ENCODE data around the gene ADAMTS12.

Gene ADAMTS12

GRCh38 chr5:33696411-33696810, 195.4 kb downstream of the ADAMTS12 start:
- no peak for DNase-seq

DNA sequence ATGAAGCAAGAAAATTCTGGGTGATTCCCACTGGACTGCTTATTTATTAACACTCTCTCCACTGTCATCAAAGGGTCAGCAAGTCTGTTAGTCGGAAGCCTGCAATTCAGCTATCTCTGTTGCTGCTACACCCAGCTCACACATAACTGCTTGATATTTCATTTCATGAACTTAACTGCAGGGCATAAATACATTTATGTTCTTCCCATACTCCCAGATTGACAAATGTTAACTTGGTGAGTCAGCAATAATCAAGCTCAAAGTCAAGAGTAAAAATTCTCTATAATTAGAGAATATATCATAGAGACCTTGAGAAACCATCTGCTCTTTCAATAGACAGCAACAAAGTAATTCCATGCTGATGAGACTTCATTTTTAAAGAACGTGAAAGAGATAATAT, 198.8 kb downstream of the ADAMTS12 start:
- DNase-seq = no peak

- DNase-seq = no peak
These were observed 199.9 kb downstream of the ADAMTS12 start for GRCh38 chr5:33691856-33692255.

- no peak for DNase-seq
These were observed 201.2 kb downstream of the ADAMTS12 start for GRCh38 chr5:33690374-33691135.

DNA sequence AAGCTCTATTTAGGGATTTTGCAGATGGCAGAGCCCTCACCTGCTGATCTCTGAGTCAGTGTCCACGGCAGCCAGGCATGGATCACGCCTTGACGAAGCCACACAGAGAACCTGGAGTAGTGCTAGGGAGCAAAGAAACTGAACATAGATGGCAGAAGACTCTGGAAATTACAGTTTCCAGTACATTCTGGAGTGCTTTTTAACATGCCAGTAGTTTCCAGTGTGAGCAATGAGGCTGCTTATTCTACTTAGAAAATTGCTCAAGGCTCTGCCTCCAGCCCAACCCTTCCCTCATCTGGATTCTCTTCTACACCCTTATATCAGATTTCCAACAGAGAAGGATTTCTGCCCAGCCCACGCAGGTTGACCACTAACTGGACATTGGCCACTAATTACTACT, 203.3 kb downstream of the ADAMTS12 start:
- DNase-seq = no peak

- no peak for DNase-seq
These were observed 203.7 kb downstream of the ADAMTS12 start for GRCh38 chr5:33688066-33688465.

DNA sequence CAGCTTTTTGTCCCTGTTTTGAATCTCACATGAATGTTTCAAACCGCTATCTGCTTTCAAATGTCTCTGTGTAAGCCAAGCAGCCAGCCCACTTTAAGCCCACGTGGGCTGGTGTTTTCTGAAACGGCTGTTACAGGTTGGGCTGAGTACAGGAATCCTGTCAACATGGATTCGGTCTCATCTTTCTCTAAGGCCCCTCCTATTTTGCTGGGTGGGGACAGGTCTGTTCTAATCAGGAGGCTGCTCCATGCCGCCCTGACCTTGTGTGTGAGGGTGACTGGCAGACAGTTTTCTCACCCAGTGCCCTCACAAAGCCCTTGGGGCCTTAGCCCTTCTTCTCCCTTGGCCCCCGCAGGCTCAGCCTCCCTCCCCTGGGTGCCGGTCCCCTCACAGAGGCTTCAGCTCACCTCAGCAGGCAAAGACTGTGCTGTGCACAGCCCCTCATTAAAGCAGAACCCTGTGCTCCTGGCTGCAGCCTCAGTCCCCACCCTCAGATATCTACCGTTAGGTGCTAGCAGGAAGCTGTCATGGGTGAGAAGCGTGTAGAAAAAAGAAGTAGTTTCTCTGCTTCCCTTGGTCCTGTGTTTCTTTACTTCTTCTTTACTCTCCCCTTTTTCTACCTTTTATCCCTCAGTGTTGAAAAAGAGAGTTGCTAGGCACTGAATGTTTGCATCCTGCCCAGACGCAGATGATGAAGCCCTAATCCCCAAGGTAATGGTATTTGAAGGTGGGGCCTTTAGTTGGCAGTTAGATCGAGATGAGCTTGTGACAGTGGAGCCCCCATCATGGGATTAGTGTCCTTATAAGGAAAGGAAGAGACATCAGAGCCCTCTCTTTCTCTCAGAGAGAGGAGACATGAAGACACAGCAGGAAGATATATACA, 205.7 kb downstream of the ADAMTS12 start:
- no peak for DNase-seq

DNA sequence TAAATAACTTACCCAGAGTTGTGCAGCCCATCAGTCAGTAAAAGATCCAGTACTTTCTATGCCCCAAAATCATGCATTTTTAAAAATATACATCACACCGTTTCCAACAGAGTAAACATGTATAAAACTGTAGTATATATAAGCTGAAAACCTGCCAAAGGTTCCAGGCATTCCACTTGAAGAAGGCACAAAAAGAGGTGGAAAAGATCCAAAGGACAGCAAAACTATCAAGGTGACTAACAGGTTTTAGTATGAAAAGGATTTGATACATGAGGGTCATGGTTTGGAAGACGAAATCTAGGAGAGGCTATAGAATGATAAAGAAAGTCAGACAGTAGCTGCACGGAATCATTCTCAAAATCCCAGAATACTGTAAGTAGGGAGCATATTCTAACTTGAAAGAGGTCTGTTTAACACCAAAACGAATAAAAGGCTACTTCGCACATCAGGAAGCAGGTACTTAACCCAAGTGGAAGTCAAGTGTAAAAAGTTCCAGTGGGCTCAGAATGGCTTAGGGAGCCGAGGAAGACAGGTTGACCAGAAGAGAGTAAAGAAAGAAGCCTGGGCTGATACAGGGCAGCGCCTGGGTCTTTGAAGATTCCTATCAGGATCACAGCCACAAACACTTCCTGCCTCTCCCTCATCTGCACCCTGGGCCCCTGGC, 207.2 kb downstream of the ADAMTS12 start:
- no peak for DNase-seq

- no peak for DNase-seq
These were observed 212.0 kb downstream of the ADAMTS12 start for GRCh38 chr5:33679791-33680190.

DNA sequence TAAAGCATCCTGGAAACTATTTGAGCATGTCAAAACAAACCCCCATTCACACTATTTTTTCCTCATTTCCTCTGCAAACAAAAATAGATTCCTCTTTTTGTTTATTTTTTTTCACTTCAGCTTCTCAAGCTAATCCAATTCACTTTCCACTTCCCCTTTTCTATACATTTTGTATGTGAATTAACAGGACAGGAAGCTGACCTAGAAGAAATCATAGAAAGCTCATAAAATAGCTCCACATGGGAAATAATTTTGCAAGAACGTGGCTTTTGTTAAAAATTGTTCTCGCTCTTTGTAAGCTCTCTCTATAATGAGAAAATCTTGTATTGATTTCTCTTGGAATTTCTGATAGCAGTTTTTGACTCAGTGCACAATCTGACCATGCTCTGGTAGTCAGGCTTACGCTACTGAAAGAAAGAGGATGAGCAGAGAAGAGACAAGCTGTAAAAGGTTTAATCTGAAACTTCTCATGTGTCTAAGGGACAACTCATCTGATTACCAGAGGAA, 215.8 kb downstream of the ADAMTS12 start:
- DNase-seq = no peak

- DNase-seq = no peak
These were observed 220.0 kb downstream of the ADAMTS12 start for GRCh38 chr5:33671700-33672291.

- DNase-seq = no peak
These were observed 228.9 kb downstream of the ADAMTS12 start for GRCh38 chr5:33662722-33663427.

DNA sequence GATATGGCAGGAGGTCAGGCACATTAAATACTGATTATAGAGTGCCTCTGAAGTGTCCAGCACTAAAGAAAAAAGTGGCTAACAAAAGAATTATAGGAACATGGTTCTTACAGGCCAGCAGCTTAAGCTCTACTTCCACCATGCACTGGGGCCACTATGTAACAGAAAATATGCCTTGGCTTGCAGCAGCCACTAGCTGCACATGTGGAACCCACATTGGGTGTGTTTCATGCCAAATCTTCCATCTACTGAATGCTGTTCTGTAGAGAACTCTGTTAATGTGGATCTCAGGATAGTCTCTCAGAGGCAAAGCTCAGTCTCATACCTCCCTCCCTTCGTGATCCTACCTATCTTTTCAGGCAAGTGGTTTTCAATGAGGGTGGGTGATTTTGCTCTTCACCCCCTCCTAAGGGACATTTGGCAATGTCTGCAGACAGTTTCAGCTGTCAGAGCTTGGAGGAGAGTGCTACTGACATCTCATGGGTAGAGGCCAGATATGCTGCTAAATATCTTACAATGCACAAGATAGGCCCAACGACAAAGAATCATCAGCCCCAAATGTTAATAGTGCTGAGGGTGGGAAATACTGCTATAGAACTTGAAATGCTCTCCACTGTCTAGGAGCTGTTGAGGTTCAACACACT, 232.1 kb downstream of the ADAMTS12 start:
- DNase-seq = no peak

- DNase-seq = no peak
These were observed 233.9 kb downstream of the ADAMTS12 start for GRCh38 chr5:33657804-33658440.

- DNase-seq = no peak
These were observed 234.6 kb downstream of the ADAMTS12 start for GRCh38 chr5:33657176-33657575.

DNA sequence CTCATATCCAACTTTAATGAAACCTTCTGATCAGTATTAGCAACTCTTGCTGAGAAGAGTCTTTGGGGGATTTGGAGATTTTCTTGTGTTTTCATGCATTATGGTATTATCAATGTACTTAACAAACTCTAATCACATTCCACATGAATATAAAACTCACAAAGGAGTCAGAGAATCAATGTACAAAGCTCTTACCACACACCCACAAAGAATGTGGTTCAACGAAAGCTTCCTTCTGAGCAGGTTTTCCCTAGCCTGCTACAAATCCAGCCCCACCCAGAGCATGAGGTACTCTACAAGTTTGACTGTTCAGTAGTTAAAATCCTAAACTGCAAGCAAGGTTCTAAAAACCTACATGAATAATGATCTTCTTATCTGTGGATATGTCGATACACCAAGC, 240.9 kb downstream of the ADAMTS12 start:
- DNase-seq = no peak

DNA sequence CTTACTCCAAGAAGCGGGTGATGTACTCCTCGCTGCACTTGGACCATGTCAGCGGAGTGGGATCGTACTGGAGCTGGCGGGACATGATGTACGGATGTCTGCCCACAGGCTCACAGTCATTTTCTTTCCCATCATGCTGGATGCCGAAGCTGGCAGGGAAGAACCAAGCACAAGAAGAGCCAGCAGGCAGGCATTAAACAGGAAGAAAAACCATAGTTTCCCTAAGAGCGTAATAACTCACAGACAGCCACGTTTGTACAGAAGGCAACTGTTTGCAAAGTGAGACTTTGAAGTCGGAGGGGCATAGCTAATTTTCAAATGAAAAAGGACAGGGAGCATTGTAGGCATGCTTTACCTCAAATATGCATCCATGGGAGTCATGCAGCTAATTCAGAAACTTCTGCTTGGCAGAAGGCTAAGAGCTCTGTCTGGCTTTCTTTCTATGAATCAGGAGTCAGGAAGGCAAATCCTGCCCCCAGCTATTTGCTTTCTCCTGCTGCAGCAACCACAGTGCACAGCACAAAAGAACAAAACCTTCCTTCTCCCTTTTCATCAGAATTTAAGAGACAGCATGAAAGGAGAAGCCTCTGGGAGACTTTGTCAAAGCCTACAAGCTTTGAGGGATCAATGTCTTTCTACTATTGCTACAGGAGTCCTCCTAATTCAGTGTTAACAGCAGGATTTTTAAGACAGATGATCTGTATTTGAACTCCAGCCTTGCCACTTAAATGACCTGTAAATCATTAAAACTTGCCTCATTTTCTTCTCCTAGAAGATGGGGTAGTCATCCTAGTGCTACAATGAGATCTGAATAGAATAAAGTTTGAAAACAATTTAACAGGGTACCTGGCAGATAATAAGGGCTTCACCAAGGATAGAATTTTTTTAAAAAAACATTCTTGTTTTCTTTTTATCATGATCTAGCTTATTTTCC, 242.0 kb downstream of the ADAMTS12 start:
- no peak for DNase-seq

GRCh38 chr5:33641744-33642505, 249.9 kb downstream of the ADAMTS12 start:
- DNase-seq = no peak

DNA sequence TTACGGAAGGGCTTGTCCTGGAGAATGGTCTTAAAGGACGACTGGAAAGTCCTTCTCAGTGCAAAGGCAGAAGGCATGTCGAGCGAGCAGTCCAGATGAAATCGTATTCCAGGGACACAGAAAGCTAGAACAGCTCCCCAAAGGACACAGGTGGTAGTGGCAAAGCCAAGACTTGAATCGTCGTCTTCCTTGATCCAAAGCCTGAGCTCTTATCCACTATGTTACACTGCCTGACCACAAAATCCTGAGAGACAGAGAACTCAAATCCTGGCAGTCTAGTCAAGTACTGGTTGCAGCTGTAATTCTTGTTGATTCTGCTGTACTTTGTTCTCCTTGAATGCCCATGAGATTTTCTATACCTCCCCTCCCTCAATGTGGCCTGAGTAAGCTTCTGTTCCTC, 252.3 kb downstream of the ADAMTS12 start:
- no peak for DNase-seq

Data from stimulated activated CD4-positive, alpha-beta T cell treated with anti-CD3 and anti-CD28 coated beads, Interleukin-1b, Interleukin-23, amount 100 ng/mL, for 48 hours (primary cell).